ENCODE measurements around the gene LRRC4C.

The LRRC4C gene

DNA sequence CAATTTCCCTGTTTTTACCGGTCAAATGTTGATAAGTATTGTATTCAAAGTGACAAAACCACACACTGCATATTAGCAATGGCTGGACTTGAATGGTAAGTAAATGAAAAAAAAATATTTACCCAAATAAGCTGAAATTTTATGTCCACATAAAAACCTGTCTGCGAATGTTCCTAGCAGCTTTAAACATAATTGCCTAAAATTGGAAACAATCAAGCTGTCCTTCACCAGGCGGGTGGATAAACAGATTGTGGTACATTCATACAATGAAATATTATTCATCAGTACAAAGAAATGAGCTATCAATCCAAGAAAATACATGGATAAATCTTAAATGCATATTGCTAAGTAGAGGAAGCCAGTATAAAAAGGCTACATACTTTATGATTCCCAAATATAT lies 1067.8 kb downstream of the LRRC4C start:
- TF ChIP-seq, protein P1, sequence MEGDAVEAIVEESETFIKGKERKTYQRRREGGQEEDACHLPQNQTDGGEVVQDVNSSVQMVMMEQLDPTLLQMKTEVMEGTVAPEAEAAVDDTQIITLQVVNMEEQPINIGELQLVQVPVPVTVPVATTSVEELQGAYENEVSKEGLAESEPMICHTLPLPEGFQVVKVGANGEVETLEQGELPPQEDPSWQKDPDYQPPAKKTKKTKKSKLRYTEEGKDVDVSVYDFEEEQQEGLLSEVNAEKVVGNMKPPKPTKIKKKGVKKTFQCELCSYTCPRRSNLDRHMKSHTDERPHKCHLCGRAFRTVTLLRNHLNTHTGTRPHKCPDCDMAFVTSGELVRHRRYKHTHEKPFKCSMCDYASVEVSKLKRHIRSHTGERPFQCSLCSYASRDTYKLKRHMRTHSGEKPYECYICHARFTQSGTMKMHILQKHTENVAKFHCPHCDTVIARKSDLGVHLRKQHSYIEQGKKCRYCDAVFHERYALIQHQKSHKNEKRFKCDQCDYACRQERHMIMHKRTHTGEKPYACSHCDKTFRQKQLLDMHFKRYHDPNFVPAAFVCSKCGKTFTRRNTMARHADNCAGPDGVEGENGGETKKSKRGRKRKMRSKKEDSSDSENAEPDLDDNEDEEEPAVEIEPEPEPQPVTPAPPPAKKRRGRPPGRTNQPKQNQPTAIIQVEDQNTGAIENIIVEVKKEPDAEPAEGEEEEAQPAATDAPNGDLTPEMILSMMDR (conservative IDR thresholded peaks at IDR 0.05; ENCODE audit: low read depth) = no peak
- ChIA-PET CTCF (no interaction called here), POLR2A (ENCODE audit: low non-redundant PET) (no interaction called here)
- no peak for DNase-seq (ENCODE audit: low spot score)
- H3K27ac ChIP-seq = no peak overlapping the region

DNA sequence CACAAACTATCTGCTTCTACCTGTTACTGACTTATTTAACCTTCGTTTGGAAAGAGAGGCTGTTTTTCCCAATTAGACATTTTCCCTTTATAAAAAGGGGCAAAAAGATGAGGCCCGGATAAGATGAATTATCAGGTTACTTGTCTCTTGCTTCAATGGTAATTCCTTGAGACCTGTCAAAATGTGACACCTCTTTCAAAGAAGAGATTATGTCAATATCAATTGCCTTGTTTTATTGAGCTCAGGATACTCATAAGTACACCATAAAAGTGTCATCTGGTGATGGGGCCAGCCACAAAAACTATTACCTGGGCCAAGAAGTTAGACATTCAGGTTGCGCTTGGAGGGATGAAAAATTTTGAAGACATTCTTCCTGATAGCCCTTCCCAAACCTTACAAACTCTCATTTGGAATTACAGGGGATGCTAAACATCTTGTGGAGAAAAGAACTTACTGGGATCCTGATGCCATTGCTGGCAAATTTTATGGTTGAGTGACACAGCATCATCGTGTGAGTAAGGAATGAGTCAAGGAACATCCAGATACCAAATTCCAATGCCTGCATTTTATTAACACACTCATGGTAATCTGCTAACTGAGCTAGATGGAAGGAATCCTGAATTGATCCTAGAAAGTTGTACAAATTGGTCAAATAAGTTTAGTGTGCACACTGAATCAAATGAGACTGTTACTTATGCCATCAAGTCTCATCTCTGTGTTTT lies 1071.2 kb downstream of the LRRC4C start:
- no peak overlapping the region for H3K27ac ChIP-seq
- POLR2A ChIA-PET (ENCODE audit: low non-redundant PET) = no interaction called here
- CTCF ChIA-PET = no interaction called here
- peak; percentile 37 for DNase-seq (ENCODE audit: low spot score)
- TF ChIP-seq, protein P1 (conservative IDR thresholded peaks at IDR 0.05; ENCODE audit: low read depth) = no peak

DNA sequence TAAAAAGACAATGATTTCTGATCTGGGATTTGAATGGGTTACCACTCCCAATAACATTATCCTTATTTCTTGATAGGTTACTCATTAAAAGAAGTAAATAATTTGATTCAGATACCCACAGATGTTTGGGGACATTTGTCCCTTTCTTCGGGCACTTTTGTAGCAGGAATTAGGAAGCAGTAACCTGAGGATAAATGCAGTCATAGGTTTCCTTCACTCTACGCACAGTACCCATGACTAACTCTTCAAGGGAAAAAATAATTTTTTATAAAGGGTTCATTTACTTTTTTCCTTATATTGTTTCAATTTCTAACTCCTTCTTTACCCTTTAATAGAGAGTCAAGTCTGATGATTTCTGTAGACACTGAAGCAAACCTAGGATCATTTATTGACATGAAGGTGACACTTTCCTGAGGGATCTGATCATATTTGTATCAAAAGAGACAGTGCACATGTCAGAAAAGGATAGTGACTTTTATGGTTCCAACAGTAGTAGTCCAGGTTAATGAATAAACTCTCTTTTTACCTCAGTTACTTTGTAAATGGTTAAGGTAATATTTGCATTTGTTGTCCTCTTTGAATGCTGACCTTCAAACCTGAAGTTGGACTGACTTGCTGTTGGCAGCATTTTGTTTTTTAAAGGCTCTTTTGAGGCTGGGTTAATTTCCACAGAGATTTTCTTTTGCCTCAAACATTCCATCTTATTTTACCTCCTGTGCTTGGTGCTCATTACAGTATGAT lies 1072.0 kb downstream of the LRRC4C start:
- TF ChIP-seq, protein P1 (conservative IDR thresholded peaks at IDR 0.05; ENCODE audit: low read depth) = no peak
- no peak for DNase-seq (ENCODE audit: low spot score)
- H3K27ac ChIP-seq = no peak overlapping the region
- POLR2A ChIA-PET (ENCODE audit: low non-redundant PET) = no interaction called here
- CTCF ChIA-PET = no interaction called here

- POLR2A ChIA-PET (ENCODE audit: low non-redundant PET) = no interaction called here
Measured at GRCh38 chr11:40384991-40385390, 1074.5 kb downstream of the LRRC4C start.

GRCh38 chr11:40381481-40381880 lies 1078.0 kb downstream of the LRRC4C start:
- POLR2A ChIA-PET (ENCODE audit: low non-redundant PET) = no interaction called here
- no peak for DNase-seq (ENCODE audit: low spot score)
- H3K27ac ChIP-seq = no peak overlapping the region
- TF ChIP-seq, protein P1 (conservative IDR thresholded peaks at IDR 0.05; ENCODE audit: low read depth) = no peak
- CTCF ChIA-PET = no interaction called here

More at GRCh38 chr11:40384991-40385390, 1074.5 kb downstream of the LRRC4C start:
- CTCF ChIA-PET = no interaction called here
- TF ChIP-seq, protein P1 (conservative IDR thresholded peaks at IDR 0.05; ENCODE audit: low read depth) = no peak
- DNase-seq (ENCODE audit: low spot score) = no peak
- no peak overlapping the region for H3K27ac ChIP-seq

DNA sequence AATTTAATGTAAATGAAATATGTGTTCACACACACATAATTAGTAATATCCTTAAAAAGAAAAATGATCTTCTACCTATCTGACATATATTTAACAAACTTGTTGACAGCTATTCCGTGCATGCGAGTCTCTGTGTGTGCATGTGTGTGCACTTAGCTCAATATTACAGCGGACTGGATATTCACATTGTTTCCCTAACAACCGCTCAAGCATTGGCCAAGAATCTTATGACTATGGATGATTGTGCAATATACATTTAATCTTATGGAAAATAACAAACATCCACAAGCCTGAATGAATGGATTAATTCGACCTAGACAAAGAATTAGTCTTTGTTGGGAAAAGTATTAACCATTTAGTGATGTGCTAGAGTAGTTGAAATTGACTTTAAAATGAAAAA lies 1078.6 kb downstream of the LRRC4C start:
- ChIA-PET POLR2A (ENCODE audit: low non-redundant PET) (no interaction called here), CTCF (no interaction called here)
- TF ChIP-seq, protein P1 (conservative IDR thresholded peaks at IDR 0.05; ENCODE audit: low read depth) = no peak
- no peak overlapping the region for H3K27ac ChIP-seq
- DNase-seq (ENCODE audit: low spot score) = no peak
